ENCODE data around the gene YTHDF1. TPM values are rescaled to one million over a fixed set of nuclear protein-coding genes. Genes with fewer than 3 reads are reported as not detected.

Gene YTHDF1
- total and polyA plus RNA-seq, 2 donors (not counting 1 experiment from before 2014, with no cell fraction given): 16.3 to 25.9 TPM

DNA sequence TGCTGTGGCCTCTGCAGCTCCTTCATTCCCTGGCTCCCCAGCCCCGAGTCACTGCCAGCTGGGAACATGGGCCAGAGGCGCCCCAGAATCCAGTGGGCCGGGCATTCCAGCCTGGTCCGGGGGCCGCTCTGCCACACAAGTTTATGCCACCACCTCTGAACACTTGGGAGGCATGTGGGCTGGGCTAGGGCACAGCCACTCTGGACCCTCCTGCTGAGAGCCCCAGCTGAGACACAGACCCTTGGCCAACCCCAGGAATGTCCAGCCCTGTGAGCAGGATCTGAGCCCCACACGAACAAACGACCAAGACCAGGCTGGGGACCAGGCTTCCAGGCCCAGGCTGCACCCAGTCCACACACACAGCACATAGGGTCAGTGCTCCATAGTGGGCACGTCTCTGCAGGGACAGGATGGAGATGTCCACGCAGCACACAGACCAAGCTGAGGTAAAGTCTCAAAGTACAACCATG is 33.0 kb downstream of the YTHDF1 start:
- no peak overlapping the region for H3K9ac ChIP-seq (ENCODE audit: insufficient read depth, low read length)
- H2AFZ ChIP-seq (ENCODE audit: low read length): no peak overlapping the region
- no peak overlapping the region for H3K4me2 ChIP-seq (ENCODE audit: extremely low read depth, insufficient read depth, low read length)
- H3K4me3 ChIP-seq (replicated peaks in 1 of 4; ENCODE audit: control extremely low read depth in 1 of 4, insufficient read depth in 1 of 4, low read depth in 3 of 4, low read length in 4 of 4): no peak overlapping the region
- no peaks in the 10 kb centered on the region for H3K4me1 ChIP-seq (ENCODE audit: control insufficient read depth, extremely low read depth, insufficient read depth, low read length)
- H3K36me3 ChIP-seq (ENCODE audit: control insufficient read depth, insufficient read depth, low read length): no peaks in the 10 kb centered on the region
- H3K27ac ChIP-seq (ENCODE audit: insufficient read depth, low read length): no peak overlapping the region
- H3K79me2 ChIP-seq (ENCODE audit: control insufficient read depth, insufficient read depth, low read length): no peaks in the 10 kb centered on the region
- H3K9me3 ChIP-seq (ENCODE audit: control insufficient read depth, insufficient read depth, low read depth, low read length): no peaks in the 10 kb centered on the region
- H4K20me1 ChIP-seq (ENCODE audit: control insufficient read depth, extremely low read depth, insufficient read depth, low read length): no peaks in the 10 kb centered on the region
- peaks cover 22% of the 10 kb centered on the region for H3K27me3 ChIP-seq (ENCODE audit: control insufficient read depth, insufficient read depth, low read length)
- DNase-seq (ENCODE audit: low read depth in 2 of 2): no peak
- TF ChIP-seq, protein P1, sequence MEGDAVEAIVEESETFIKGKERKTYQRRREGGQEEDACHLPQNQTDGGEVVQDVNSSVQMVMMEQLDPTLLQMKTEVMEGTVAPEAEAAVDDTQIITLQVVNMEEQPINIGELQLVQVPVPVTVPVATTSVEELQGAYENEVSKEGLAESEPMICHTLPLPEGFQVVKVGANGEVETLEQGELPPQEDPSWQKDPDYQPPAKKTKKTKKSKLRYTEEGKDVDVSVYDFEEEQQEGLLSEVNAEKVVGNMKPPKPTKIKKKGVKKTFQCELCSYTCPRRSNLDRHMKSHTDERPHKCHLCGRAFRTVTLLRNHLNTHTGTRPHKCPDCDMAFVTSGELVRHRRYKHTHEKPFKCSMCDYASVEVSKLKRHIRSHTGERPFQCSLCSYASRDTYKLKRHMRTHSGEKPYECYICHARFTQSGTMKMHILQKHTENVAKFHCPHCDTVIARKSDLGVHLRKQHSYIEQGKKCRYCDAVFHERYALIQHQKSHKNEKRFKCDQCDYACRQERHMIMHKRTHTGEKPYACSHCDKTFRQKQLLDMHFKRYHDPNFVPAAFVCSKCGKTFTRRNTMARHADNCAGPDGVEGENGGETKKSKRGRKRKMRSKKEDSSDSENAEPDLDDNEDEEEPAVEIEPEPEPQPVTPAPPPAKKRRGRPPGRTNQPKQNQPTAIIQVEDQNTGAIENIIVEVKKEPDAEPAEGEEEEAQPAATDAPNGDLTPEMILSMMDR (conservative IDR thresholded peaks at IDR 0.05 in 1 of 2, IDR thresholded peaks at IDR 0.05 in 1 of 2; ENCODE audit: low read depth in 1 of 2, low read length in 2 of 2): no peak
- TF ChIP-seq EZH2 (IDR thresholded peaks at IDR 0.05; ENCODE audit: low read length, missing control alignments): no peak

DNA sequence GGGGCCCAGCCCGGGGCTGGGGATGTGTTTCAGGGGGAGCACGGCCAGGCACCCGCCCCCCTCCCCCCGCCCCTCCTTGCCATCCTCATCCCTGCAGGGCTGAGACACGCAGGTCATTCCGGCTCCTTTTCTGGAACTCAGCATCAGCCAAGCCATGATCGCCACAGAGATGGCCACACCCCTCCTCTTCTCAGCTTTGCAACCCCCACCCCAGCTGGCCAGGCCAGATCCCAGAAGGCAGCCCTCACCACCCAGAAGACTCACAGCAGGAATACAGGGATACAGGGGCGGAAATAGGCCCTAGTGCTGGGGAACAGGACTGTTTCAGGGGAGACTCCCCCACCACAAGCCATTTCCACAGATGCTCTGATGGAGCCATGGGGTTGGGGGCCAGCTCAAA is 33.5 kb downstream of the YTHDF1 start:
- no peak for DNase-seq (ENCODE audit: low read depth in 2 of 2)
- Histone ChIP-seq H3K27me3 (ENCODE audit: control insufficient read depth, insufficient read depth, low read length) (peaks cover 24% of the 10 kb centered on the region), H3K4me2 (ENCODE audit: extremely low read depth, insufficient read depth, low read length) (no peak overlapping the region), H3K9ac (ENCODE audit: insufficient read depth, low read length) (no peak overlapping the region), H3K36me3 (ENCODE audit: control insufficient read depth, insufficient read depth, low read length) (no peaks in the 10 kb centered on the region), H3K4me1 (ENCODE audit: control insufficient read depth, extremely low read depth, insufficient read depth, low read length) (no peaks in the 10 kb centered on the region), H3K9me3 (ENCODE audit: control insufficient read depth, insufficient read depth, low read depth, low read length) (no peaks in the 10 kb centered on the region), H3K27ac (ENCODE audit: insufficient read depth, low read length) (no peak overlapping the region), H3K4me3 (replicated peaks in 1 of 4; ENCODE audit: control extremely low read depth in 1 of 4, insufficient read depth in 1 of 4, low read depth in 3 of 4, low read length in 4 of 4) (no peak overlapping the region), H3K79me2 (ENCODE audit: control insufficient read depth, insufficient read depth, low read length) (no peaks in the 10 kb centered on the region), H2AFZ (ENCODE audit: low read length) (no peak overlapping the region), H4K20me1 (ENCODE audit: control insufficient read depth, extremely low read depth, insufficient read depth, low read length) (no peaks in the 10 kb centered on the region)
- TF ChIP-seq, protein P1 (conservative IDR thresholded peaks at IDR 0.05 in 1 of 2, IDR thresholded peaks at IDR 0.05 in 1 of 2; ENCODE audit: low read depth in 1 of 2, low read length in 2 of 2): no peak
- TF ChIP-seq EZH2 (IDR thresholded peaks at IDR 0.05; ENCODE audit: low read length, missing control alignments): no peak

DNA sequence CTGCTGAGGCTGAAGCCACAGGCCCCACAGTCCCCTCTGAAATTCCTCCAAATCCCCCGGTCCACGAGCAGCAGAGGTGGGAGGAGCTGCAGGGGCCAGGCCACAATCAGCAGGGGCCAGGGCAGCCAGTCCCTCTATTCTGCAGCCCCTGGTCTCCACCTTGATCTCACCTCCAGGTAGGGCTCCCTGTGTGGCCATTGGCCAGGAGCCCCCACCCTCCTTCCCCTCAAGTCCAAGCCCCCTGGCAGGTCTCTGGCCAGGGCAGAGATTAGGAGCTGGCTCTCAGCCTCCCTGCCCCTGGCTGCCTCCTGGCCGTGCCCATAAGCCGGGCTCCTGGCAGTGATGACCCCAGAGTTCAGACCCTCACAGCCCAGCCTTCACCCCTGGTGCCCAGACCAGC is 34.7 kb downstream of the YTHDF1 start:
- H3K9me3 ChIP-seq (ENCODE audit: control insufficient read depth, insufficient read depth, low read depth, low read length): no peaks in the 10 kb centered on the region
- no peak overlapping the region for H3K27ac ChIP-seq (ENCODE audit: insufficient read depth, low read length)
- H2AFZ ChIP-seq (ENCODE audit: low read length): no peak overlapping the region
- no peaks in the 10 kb centered on the region for H4K20me1 ChIP-seq (ENCODE audit: control insufficient read depth, extremely low read depth, insufficient read depth, low read length)
- no peak overlapping the region for H3K4me3 ChIP-seq (replicated peaks in 1 of 4; ENCODE audit: control extremely low read depth in 1 of 4, insufficient read depth in 1 of 4, low read depth in 3 of 4, low read length in 4 of 4)
- no peak overlapping the region for H3K4me2 ChIP-seq (ENCODE audit: extremely low read depth, insufficient read depth, low read length)
- no peak for DNase-seq (ENCODE audit: low read depth in 2 of 2)
- H3K9ac ChIP-seq (ENCODE audit: insufficient read depth, low read length): no peak overlapping the region
- H3K4me1 ChIP-seq (ENCODE audit: control insufficient read depth, extremely low read depth, insufficient read depth, low read length): no peaks in the 10 kb centered on the region
- TF ChIP-seq, protein P1 (conservative IDR thresholded peaks at IDR 0.05 in 1 of 2, IDR thresholded peaks at IDR 0.05 in 1 of 2; ENCODE audit: low read depth in 1 of 2, low read length in 2 of 2): no peak
- TF ChIP-seq EZH2 (IDR thresholded peaks at IDR 0.05; ENCODE audit: low read length, missing control alignments): no peak
- no peaks in the 10 kb centered on the region for H3K36me3 ChIP-seq (ENCODE audit: control insufficient read depth, insufficient read depth, low read length)
- peaks cover 36% of the 10 kb centered on the region for H3K27me3 ChIP-seq (ENCODE audit: control insufficient read depth, insufficient read depth, low read length)
- no peaks in the 10 kb centered on the region for H3K79me2 ChIP-seq (ENCODE audit: control insufficient read depth, insufficient read depth, low read length)

Data from fibroblast of lung (primary cell).